NCI-H748 (cell line): ENCODE data around the gene NEAT1.
"Not testable (repeated sequence)": the region's sequence is repeated elsewhere in the genome, so short reads cannot be mapped to it uniquely, and the experiment has no call there.

ENCODE experiments used
- DNase-seq: peaks from one replicate; lab custom pipeline; 2025; ENCODE audit not compliant: unreplicated experiment; lab: John Stamatoyannopoulos, UW

The NEAT1 gene

DNA sequence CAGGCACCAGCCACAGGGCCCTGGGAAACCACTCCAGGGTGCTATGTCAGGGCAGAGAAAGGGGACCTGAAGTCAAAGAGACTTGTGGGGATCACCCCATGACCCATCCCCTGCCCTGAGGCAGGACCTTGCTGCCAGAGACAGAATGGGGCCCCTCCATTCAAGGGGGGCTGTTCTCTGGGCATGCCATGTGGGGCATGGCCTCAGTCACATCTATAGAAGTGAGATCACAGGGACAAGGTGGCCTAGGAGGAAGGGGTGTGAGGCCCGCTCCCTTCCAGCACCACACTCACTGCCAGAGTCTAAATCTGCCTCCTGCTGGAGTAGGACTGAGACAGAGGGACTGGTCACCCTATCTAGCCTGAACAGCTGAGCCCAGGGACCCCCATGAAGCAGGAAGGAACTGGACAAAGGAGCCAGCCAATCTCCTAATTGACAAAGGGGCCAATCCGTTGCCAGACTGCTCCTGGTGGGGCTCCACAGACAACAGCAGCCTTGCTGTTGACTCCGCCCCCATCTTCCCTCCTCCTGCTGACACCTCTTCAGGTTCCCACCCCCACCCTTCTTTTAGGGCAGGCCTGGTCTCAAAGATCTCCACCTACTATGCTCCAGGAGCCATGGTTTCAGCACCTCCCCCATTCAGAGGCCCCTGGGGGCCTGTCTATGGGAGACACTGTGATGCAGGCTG lies 26.0 kb downstream of the NEAT1 start:
- DNase-seq: no peak

- DNase-seq: not testable (repeated sequence)
These were observed 28.7 kb downstream of the NEAT1 start for GRCh38 chr11:65451301-65451700.

- DNase-seq: not testable (repeated sequence)
These were observed 29.7 kb downstream of the NEAT1 start for GRCh38 chr11:65452259-65452658.

DNA sequence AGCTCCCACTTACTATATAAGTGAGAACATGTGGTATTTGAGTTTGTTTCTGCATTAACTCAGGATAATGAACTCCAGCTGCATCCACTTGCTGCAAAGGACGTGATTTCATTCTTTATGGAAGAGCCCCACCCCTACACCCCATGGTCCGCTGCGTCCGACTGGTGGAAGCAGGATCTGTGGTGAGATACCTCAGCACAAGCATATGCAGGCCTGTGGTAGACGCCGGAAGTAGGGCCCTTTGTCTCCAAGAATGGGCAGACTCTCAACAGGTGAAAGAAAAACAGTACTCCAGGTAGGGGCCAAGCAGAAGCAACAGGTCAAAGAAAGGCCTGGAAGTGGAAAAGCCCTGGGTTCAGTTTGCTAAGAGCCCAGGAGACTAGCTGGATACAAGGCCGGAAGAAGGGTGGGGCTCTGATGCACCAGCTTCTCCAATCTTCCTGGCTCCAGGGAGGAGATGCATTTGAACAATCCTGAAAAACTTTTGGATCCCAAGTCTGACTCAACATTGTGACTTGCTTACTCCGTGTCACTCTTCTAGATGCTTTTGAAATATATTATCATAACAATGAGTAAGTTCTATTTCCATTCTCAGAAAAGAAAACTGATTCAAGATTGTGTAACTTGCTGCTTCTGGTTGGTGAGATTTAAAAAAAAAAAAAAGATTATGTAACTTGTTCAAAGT lies 30.4 kb downstream of the NEAT1 start:
- DNase-seq: peak; percentile 20

DNA sequence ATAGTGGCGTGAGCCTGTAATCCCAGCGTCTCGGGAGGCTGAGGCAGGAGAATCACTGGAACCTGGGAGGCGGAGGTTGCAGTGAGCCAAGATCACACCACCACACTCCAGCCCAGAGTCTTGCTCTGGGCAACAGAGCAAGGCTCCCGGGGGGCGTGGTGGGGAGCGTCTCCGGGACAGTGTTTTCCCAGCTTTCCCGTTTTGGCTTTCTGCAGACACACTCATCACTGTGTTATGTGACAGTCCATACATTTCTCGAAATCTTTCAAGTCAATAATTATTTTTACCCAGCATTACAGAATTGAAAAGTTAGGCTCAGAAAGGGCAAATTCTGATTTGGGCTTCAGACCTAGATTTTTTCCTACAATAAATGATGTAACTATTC lies 31.7 kb downstream of the NEAT1 start:
- no peak for DNase-seq

DNA sequence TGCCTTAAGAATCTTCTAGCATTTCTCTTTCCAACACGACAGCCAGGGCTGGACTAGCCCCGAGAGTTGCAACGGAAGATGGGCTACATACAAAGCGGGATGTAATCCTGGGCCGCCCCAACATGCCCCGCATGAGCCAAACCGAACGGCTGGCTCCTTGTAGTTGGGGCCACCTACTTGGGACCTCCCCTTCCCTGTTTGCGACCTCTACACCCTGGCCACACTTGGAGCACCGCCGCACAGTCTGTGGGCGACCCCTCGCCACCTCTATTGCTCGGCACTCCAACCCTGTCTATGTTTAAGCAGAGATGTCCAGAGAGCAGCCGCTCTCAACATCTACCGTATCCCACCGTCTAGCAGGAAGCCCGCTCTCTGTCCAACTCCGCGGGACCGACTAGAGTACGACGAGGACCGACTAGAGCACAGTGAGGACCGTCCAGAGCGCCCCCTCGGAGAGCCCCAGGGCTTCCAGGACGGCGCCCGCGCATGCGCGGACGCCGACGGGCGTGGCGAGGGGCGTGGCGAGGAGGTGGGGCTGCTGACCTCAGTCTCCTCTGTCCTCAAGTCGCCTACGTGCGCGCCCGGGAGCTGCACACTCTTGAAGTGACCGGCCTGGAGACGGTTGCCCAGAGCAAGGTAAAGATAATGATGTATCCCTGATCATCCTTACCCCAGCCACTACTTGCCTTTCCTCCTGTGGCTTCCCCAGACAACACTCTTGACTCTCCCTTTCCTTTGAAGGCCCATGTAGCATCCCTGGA lies 32.3 kb downstream of the NEAT1 start:
- DNase-seq: peak; percentile 90

DNA sequence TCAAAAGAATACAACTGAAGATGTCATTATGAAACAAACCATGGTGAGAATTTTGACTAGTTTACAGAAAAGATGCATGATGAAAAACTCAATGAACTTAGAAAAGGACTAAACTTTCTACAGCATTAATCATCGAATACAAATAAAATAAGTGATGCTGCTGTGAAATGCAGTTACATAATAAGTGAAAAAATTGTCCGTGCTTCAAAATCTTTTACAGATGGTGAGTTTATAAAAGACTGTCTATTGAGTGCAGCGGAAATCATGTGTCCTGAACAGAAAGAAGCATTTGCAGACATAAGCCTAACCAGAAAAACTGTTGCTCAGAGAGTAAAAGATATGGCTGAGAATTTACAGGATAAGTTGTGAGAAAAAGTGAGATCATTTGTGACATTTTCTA lies 33.8 kb downstream of the NEAT1 start:
- no peak for DNase-seq

DNA sequence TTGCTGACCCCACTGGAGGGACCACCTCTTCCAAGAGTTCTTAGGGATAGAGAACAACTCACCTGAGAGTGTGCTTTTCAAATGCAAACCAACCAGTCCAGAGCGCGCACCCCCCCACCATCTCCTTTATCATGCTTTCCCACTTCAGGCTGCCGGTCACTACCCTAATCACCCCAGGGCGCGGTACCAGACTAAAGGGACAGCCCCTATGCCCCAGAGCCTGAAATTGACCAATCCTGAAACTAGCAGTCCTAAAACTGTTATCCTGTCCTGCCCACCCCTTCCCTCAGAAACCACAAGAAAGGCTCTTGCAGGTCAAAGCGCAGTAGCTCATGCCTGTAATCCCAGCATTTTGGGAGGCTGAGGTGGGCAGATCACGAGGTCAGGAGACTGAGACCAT lies 37.0 kb downstream of the NEAT1 start:
- DNase-seq: no peak

DNA sequence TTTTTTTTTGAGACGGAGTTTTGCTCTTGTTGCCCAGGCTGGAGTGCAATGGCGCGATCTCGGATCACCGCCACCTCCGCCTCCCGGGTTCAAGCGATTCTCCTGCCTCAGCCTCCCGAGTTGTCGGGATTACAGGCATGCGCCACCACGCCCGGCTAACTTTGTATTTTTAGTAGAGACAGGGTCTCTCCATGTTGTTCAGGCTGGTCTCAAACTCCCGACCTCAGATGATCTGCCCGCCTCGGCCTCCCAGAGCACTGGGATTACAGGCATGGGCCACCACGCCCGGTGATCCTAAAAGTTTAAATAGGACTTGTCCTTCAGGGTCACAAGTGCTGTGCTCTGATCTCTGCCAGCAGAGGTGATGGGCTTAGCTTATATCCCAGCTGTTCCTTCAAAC lies 42.9 kb downstream of the NEAT1 start:
- DNase-seq: not testable (repeated sequence)

DNA sequence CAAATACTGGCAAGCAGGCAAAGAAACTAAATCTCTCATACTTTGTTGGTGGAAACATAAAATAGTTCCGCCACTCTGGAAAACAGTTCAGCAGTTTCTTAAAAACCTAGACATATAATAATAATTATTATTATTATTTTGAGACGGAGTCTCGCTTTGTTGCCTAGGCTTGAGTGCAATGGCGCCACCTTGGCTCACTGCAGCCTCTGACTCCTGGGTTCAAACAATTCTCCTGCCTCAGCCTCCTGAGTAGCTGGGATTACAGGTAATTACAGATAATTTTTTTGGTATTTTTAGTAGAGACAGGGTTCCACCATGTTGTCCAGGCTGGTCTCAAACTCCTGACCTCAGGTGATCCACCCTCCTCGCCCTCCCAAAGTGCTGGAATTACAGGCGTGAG lies 44.7 kb downstream of the NEAT1 start:
- DNase-seq: not testable (repeated sequence)

GRCh38 chr11:65468874-65469333 lies 46.3 kb downstream of the NEAT1 start:
- peak; percentile 85 for DNase-seq

DNA sequence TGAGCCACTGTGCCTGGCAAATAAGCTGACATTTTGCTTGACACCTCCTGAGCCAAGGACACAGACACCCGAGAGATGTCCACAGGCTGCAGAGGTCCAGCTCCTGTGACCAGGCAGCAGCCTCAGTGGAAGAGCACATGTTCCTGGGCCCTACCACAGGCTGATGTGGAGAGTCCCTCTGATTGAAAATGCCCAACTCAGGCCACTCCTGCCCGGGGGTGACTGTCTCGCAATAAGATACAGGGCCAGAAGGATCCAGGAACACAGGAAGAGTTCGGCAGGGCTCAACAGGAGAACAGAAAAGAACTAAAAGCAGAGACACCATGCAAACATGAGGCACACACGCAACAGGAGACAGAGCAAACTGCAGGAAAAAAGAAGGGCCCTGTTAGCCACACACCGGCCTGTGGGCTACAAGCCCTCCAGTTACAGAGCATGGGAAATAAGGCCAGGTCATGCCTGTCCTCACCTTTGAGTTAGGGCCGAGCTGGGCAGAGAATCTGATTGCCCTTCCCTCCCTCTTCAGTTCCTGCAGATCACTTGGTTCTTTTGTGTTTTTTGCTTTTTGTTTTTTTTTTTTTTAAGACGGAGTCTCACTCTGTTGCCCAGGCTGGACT lies 47.9 kb downstream of the NEAT1 start:
- no peak for DNase-seq

DNA sequence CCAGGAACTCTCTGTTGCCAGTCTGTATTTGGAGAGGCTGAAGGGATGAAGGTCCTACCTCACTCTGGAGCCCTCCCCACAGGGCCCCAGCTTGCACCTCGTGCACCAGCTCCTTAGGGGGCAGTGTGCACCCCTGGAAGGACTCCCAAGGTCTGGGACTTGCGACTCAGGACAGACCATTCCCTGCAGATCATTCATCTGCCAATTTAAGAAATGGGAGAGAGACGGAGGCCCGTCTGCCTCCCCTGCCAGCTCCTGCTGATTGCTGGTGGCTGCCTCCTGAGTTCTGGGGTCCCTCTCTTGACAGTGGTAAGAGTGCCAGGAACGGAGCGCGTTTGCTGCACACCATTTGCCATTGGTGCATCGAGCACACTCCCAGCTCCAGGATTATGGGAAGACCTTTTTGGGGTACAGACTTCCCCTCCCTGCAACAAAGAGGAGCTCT lies 48.9 kb downstream of the NEAT1 start:
- DNase-seq: peak; percentile 42

- not testable (repeated sequence) for DNase-seq
These were observed 50.1 kb downstream of the NEAT1 start for GRCh38 chr11:65472588-65473277.

DNA sequence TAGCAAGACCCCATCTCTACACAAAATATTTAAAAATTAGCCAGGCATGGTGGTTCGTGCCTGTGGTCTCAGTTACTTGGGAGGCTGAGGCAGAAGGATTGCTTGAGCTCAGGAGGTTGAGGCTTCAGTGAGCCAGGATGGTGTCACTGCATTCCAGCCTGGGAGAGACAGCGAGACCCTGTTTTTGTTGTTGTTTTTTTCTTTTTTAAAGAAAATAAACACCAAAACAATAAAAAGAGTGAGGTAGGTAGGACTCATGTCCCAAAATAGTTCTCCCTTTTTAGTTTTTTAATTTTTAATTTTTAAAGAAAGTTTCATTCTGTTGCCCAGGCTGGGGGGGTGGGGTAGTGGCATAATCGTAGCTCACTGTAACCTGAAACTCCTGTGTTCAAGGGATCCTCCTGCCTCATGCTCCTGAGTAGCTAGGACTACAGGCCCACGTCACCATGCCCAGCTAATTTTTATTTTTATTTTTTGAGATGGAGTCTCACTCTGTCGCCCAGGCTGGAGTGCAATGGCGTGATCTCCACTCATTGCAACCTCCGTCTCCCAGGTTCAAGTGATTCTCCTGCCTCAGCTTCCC lies 50.8 kb downstream of the NEAT1 start:
- no peak for DNase-seq

GRCh38 chr11:65474864-65475263 lies 52.3 kb downstream of the NEAT1 start:
- peak; percentile 13 for DNase-seq

DNA sequence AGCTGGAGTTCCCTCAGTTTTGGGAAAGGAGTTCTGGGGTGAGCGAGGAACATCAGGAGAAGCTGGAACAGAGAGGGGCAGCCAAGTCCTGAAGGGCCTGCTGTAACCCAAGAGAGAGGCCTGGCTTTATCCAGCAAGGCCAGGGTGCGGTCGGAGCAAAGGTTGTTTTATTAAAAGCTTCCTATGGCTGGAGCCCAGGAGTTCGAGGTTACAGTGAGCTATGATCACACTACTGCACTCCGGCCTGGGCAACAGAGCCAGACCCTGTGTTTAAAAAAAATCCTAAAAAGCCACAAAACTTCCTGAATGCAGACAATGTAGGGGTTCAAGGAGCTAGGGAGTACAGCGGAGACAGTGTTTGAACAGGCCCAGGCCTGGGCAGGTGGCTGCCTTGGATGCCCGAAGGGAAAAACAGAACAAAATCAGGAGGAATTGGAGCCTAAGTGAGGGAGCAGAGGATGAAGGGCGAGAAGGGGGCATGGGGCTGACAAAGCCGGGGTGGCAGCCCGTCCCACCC lies 54.1 kb downstream of the NEAT1 start:
- no peak for DNase-seq

- DNase-seq: peak; percentile 94
These were observed 54.8 kb downstream of the NEAT1 start for GRCh38 chr11:65477149-65477965.
